AG08395 (cell line): ENCODE results near the gene B3GALNT2.
A peak's percentile ranks its signal among the peaks of the same experiment; 100 is the strongest.
"Not testable (repeated sequence)": the region's sequence is repeated elsewhere in the genome, so short reads cannot be mapped to it uniquely, and the experiment has no call there.

ENCODE experiments used
- DNase-seq: peaks from one replicate; pipeline ENCODE4 v3.0.0; 2012; ENCODE audit warnings: mixed read lengths, low spot score

B3GALNT2 gene

DNA sequence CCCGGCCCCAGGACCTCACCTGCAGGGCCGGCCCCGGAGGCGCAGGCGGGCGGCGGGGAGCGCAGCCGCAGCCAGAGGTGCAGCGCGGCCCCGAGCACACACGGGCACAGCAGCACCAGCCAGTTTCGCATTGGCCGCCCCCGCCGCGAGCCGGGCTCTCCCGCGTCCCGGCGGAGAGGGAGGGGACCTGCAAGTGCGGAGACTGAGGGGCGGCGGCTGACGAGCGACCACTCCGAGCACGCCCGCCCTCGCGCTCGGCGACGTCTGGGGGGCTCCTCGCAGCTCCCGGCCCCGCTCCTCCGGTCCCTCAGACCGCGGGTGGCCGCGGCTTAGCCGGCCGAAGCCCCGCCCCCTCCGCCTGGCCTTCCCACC is at the start of gene B3GALNT2:
B3GALNT2 (minus strand) TSS at position 331 of the 372 bp plus-strand sequence; CDS start at position 131, 200 bp downstream.
- DNase-seq = no peak

DNA sequence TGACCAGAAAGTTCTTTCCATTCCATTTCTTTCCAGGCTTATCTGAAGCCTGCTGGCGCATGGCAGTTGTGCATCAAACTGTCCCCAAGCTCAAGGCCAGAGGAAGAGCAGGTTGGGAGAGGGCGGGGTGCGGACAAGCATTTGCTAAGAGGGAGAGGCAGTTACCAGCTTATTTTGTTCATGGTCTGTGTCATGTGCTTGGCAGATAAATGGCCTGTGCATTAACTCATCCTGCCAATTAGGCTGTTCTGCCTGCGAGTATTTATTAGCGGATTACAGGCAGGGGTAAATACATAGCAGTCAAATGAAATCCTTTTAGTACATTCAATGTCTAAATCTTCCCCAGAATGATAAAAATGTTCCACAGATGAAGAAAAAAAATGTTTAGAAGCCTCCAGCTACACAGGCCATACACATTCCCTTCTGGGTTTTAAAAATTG is 48.9 kb upstream of the B3GALNT2 start:
- no peak for DNase-seq

DNA sequence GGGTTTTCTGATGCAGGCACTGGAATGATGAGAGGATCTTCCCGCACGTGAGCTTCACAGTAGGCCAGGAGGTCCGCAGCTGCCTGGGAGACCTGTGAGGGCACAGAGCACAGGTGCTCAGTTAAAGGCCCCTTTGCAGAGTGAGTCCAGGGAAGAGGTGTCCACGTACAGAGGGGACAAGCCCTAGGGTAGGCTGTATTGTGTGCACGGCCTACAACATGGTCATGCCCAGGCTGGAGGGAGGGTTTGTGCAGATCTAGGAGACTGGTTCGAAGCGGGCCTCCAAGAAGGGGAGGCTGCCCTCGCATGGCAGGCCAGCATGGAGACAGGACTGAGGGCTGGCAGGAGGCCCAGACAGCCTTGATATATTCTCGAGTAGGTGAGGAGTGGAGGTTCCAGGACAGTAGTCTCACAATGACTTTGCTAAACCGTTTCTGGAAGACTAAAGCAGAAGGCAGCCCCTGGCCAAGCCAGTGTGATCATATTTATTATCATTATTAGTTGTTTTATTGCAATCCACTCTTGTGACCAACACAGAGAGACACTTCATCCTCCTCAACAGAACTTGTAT is 48.0 kb upstream of the B3GALNT2 start:
- DNase-seq = no peak

DNA sequence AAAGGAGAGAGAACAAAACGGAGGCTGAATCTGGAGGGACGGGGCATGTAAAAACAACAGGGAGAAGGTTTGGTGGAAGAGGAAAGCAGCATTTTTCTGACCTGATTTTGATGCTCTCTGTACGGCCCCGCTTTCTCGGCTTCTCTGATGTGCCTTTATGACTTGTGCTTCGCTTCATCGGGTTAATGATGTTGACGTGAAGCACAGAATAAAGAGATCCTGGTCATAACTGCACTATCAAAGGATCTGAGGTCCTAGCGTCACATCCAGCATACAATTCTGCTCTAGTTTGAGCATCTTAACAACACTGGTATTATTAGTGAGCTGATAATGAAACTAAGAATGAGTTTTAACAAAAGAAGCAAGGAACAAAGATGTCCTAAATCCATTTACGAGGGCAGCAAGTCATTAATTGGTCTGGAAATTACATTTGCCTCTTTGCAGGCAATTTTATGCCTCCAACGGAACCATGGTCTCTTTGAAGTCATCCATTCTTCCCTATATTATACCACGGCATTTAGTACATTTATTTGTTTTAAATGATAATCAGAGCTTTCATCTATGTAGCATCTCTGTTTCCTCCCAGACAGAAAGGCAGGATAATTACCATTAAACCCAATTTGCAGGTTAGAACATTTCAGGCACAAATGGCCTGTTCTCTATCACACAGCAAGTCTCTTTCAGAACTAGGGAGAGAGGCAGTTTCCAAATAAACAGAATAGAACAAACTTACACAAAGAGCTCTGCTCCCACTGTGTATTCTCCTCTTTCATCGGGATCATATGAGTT is 45.3 kb upstream of the B3GALNT2 start:
- no peak for DNase-seq

DNA sequence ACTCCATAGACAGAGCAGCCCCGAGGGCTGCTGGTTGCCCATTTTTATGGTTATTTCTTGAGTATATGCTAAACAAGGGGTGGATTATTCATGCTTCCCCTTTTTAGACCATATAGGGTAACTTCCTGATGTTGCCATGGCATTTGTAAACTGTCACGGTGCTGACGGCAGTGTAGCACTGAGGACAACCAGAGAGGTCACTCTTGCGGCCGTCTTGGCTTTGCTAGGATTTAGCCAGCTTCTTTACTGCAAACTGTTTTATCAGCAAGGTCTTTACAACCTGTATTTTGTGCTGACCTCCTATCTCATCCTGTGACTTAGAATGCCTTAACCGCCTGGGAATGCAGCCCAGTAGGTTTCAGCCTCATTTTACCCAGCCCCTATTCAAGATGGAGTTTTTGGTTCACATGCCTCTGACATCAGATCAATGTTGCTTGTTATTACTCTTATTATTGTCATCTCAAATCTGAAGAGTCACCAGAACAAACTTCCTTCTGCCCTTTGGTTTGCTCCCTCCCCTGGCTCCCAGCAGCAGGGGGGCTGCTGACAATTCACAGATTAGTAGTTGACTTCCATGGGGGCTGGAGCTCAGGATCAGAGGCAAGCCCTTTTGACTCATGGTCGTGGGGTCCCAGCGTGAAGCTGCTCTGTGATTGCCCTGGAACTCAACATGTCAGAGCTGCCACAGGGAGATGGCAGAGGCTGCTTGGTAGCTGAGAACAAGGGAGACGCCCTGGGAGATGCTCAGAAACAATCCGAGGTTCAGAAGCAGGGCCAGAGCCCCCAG is 42.3 kb upstream of the B3GALNT2 start:
- not testable (repeated sequence) for DNase-seq

DNA sequence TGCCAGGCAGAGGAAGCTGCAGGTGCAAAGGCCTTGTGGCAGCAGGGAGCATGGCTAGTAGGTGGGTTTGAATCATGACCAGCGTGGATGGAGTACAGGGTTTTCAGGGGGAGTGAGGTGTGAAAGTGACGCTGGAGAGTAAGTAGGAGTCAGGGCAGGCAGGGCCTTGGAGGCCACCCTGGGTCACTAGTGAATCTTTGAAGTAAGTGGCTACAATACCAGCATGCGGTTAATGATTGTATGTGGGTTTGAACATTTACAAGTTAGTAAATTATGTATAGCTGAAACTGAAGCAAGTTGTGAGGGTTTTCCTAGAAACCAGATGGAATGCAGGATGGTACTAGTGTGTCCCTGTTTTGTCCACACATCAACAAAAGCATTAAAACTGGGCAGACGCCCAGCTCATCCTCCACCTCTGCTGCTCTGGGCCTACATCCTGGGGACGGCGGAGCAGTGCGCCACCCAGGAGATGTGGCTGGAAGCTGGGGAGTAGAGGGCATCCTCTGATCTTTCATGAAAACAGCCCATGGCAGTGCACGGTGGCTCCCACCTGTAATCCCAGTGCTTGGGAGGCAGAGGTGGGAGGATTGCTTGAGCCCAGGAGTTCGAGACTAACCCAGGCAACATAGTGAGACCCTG is 41.2 kb upstream of the B3GALNT2 start:
- no peak for DNase-seq

DNA sequence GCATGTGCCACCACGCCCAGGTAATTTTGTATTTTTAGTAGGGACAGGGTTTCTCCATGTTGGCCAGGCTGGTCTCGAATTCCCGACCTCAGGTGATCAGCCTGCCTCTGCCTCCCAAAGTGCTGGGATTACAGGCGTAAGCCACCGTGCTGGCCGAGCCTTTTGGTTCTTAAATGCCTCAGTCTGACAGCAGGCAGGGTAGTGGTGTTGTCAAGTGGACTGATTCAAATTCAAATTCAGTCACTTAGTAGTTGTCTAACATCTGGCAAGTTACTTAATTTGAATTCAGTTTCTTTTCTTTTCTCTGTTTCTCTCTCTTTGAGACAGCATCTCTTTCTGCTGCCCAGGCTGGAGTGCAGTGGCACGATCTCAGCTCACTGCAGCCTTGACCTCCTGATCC is 38.6 kb upstream of the B3GALNT2 start:
- DNase-seq = not testable (repeated sequence)

DNA sequence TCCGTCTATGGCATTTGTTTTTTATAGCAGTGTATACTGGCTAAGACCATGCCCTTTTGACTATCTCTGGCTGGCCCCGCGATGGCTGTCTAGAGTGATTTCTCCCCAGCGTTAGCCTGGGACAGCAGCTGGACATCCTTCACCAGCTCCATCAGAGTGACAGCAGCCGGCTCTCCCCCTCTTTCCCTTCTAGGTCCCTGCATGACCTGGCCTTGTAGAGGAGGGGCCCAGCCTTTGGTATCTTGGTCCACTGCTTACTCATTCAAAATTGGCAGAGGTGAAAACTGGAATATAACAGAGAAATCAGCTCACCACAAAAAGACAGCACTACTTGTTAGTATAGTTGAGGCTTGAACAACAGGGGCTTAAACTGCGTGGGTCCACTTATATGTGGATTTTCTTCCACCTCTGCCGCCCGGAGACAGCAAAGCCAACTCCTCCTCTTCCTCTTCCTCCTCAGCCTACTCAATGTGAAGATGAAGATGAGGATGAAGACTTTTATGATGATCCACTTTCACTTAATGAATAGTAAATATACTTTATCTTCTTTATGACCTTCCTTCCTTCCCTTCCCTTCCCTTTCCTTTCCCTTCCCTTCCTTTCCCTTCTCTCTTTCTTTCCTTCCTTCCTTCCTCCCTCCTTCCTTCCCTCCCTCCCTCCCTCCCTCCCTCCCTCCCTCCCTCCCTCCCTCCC is 29.4 kb upstream of the B3GALNT2 start:
- DNase-seq = peak; percentile 29

DNA sequence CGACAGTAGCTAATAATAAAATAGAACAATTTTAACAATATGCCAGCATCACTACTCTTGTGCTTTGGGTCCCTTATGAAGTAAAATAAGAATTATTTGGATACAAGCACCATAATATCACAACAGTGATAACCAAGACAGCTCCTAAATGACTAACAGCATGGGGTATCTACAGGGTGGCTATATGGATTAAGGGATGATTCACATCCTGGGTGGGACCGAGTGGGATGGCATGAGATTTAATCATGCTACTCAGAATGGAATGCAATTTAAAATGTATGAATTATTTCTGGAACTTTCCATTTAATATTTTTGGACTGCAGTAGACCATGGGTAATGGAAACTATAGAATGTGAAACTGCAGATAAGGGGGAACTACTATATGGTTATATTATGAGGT is 28.1 kb upstream of the B3GALNT2 start:
- no peak for DNase-seq

DNA sequence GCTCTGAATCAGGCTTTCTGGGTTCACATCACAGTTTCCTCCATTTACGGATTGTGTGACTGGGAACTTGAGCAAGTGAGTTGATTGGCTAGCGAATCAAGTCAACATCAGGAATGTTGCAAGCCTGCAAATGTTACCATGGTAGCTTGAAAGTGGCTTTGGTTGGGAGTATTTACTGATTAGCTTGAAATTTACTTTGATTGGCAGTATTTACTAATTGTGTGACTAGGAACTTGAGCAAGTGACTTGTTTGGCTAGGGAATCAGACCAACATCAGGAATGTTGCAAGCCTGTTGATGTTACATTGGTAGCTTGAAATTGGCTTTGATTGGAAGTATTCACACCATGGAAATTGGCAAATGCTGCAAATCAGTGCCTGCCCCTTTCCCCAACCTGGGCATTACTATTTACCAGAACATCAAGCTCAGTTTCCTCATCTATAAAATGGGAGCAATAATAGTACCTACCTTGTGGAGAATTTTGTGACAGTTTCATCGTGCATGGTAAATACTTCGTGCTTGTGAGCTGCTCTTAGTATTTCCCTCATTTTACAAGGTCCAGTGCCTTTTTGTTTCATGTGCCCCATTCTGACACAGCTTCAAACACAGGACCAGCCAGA is 23.1 kb upstream of the B3GALNT2 start:
- DNase-seq = no peak

DNA sequence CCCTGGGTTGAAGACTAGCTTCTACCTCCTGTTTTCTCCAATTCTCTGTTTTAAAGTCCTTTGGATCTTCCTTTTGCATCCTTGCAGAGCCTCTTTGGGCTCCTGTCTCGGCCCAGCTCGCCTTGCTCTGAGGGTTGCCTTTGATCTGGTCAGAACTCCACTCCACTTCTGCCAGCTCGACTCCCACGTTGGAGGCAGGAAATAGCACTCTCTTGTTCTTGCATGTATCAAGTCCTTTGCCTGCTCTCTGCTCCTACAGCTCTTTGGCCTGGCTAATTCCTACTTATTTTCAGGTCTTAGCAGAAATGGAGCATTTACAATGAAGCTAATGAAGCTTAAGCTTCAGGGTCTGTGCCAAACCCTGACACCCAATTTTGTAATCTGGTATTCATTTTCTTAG is 21.1 kb upstream of the B3GALNT2 start:
- DNase-seq = no peak

DNA sequence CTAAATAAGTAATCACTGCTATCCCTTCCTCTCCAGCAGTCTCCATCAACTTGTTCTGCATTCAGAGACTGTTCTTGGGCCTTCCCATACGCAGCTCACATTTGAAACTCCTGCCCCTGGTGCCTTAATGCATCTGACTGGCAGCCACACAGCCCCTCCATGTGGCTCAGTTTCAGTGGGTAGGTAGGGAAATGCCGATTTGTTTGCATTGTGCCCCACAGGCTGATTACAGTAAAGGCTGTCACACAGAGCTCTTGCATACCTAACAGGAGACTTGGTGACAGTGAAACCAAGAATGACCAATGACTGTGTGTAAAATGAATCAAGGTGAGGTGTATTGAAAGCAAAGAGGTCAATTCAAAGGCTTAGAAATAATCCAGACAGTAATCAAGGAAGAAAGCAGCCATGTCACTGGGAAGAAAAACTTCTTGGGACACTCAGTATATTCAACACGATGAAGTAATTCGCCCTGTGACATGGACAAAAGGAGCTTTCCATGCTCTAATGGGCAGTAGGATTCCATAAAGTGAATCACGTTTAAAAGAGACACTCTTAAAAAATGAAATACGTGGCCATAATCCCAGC is 12.7 kb upstream of the B3GALNT2 start:
- no peak for DNase-seq

DNA sequence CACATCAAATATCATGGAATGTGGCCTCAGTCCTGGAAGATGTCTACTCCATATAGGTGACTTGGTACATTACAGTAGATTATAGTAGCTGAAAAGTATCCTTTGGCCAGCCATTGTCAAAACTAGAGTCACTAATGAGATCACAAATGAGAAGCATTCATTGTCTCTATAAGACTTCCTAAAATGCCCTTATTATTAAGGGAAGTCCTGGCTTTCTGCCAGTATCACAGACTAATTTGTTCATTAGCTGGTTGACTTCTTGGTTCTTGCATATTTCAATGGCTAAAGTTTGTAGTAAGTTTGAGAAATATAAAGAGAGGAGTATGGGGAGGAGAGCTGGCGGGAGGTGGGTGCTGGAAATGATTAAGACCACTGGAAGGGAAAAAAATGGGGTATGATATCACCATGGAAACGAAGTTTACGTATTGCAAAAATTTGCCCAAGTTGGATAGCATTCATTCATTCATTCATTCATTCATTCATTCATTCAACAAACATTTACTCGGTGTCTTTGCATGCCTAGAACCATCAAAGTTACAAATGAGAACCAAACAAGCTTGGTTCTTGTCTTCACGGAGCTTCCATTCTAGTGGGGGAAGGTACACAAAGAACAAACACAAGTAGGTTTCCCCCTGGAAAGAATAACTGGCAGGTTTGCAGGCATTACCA is 11.7 kb upstream of the B3GALNT2 start:
- DNase-seq = no peak

DNA sequence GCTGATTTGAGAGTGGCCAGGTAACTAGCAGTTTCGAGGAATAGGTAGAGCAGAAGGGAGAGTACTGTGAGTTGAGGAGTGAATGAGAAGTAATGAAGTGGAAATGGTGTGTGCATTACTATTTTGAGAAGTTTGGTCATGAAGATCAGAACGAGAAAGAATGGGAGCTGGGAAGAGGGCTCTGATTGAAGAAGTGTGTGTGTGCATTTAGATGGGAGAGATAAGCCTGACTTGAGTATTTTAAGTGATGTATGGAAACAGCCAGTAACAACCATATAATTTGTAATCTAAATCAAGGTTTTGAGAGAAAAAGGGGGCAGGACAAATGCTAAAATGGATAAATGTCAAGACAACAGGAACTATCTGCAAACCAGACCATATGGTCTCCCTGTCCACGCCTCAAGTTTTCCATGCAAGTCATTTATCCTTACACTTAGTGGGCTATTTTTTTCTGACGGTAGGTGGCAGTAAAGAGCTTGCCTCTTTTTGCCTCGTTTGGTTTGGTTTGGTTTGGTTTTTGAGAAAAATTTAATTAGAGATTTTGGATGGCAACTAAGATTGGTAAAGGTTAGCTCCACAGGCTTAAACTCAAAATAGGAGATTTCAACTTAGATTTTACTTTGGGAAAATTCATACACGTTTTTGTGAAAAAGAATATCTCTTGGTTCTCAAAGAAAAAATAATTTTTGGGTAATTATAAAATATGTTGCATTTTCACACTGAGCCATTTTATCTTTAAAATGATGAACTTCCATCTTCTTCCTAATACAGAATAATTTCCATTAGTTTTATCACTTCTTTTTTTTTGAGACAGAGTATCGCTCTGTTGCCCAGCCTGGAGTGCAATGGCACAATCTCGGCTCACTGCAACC is 9.5 kb upstream of the B3GALNT2 start:
- peak; percentile 50 for DNase-seq

DNA sequence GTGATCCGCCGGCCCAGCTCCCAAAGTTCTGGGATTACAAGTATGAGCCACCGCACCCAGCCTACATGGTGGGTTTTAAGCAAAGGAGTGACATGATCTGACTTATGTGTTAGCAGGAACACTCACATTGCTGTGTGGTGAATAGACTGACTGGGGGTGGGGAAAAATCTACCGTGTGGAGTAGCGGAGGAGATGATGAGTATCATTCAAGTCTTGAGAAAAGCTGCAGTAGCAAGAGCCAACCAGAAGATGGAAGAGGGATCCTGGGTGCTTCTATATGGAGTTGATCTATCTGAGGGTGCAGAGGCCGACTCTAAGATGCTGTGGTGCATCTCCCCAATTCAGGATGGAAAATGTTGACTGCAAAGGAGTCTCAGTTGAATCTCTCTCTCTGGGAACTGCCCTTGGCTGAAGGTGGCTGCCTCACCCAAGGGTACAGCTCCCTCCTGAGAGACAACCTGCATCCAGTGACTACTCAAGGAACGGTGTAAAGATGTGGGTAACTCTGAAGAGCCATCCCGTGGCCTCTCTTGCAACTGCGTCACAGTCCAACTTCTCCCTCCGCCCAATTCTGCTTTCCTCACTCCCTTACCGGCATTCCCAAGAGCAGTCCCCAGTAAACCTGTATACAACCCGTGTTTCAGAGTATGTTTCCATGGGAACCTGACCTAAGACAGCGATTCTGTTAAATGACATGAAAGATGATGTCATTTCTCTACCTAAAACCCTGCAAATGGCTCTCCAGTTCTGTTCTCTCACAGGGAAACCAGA is 7.4 kb upstream of the B3GALNT2 start:
- DNase-seq = no peak

DNA sequence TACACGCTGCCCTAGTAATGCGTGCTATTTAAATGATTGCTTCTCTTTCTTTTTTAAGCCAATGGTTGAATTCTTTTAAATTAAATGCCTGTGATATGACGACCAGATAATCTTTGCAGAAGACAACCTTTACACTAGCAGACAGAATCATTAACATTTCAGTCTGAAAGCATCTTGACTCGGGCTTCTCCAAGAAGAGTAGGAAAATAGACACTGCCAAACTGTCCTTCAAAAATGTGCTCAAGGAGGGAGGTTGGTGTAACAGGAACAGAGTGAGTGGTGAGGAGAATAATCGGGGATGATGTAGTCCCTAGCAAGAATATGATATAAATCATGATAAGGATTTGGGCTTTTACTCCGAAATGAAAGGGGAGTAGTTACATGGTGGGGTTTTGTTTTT is 6.6 kb upstream of the B3GALNT2 start:
- DNase-seq = no peak

DNA sequence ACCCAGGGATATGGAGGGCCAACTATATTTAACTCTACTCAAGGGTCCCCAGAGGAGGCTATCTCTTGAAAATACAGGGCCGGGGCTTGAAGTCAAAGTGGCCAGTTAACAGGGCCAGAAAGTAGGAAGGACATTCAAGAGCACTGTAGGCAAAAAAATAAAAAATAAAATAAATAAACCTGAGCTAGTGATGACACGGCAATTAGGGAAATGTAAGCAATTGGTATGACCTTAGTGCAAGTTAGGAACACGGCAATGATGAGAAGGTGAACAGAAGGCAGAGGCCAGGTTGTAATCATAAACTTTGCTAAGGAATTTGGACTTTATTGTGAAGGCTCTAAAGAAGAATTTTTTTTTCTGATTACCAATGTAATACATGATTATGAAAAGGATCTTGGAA is 3.4 kb upstream of the B3GALNT2 start:
- no peak for DNase-seq

DNA sequence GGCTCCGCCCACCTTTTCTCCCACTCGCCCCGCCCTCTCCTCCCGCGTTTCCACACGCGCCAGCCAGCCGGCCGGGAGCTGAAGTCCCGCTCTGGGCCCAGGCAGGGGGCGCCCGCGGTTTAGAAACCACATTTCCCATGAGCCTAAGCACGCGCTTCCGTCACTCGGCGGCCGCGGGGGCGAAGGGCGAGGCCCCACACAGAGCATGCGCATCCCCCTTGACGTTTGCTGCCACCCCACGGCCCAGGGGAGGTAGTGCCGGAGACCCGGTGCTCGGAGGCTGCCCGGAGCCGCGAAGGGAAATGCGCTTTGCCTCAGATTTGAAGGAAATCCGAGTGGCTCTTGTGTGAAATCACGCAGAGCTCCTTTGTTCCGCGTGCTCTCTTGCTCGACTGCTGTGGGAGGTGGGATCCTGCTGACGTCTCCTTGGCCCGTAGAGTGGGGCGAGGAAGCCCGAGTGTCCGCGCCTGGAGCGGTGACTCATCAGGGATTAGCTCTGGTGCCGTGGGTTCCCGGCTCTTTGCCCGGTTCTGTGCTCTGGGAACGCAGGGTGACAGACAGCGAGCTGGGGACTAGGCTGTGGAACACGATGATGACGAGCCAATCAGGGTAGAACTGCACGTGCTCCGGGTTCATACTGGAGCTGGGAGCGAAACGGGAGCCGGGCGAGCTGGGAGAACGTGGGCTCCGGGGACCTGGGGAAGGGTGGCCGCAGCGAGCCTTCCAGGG is 406 bp upstream of the B3GALNT2 start:
- DNase-seq = peak; percentile 96
